Activated CD4-positive, alpha-beta T cell treated with anti-CD3 and anti-CD28 coated beads, Interleukin-2, Interleukin-4, amounts not matched to agents 100 ng/mL and 50 ng/mL, durations not matched to agents 16 hours and 8 hours (primary cell): Measurements from ENCODE around the gene CPEB2.
A peak's percentile ranks its signal among the peaks of the same experiment; 100 is the strongest.
"Not testable (repeated sequence)": the region's sequence is repeated elsewhere in the genome, so short reads cannot be mapped to it uniquely, and the experiment has no call there.

Experiments used
- DNase-seq: peaks from one replicate; pipeline ENCODE4 v3.0.0-alpha.2; 2020; ENCODE audit warnings: low spot score

Gene CPEB2

DNA sequence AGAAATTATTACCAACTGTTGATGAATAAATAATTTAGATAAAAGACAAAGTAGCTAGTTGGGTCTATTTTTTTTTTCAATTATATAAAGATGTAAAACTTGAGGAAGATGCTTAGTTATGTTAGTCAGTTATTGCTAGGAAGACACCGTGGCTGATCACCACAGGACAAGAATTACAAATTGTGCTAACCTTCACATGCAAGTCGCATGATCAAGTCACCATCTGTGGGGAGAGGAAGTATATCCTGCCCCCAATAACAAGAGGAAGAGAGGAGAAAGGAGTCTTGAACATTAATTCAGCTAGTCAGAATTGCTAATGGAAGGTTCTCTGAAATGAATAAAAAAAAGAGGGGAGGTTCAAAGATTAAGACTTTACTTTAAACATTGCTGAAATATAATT, 52.3 kb downstream of the CPEB2 start:
- no peak for DNase-seq

DNA sequence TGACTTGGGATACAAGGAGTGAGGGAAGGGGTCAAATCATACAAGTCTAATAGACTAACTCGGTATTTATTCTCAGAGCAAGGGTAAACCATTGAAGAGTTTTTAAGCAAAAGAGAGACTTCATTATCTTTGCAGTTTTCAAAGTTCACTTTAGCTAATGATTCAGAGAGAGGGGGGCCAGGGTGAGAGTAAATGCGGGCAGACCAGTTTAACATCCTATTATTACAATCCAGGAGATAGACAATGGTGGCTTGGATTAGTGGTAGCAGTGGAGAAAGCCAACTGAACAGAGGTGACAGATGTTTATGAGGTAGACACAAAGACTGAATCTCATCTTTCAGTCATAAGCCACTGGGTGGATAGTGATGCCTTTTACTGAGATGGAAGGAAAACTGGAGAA, 57.9 kb downstream of the CPEB2 start:
- DNase-seq: no peak

DNA sequence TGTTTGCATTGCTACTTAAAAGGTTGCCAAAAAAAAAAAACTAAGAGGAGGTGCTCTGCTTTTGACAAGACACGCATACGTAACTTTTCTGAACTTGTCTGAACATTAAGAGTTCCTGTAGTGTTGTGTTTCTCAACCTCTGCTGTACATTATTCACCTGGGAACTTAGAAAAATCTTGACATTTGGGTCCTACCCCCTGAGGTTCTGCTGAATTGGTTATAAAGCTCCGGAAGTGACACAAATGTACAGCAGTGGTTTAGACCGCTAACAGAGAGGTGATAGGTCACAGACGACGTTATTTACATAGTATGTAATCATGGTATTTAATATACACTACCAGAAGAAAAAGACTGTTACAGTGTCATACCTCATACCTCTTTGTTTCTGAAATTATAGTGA, 61.1 kb downstream of the CPEB2 start:
- DNase-seq: no peak

GRCh38 chr4:15065516-15065915, 63.2 kb downstream of the CPEB2 start:
- no peak for DNase-seq

- DNase-seq: no peak
Observed at GRCh38 chr4:15066140-15066539, 63.9 kb downstream of the CPEB2 start.

GRCh38 chr4:15068298-15068697, 66.0 kb downstream of the CPEB2 start:
- no peak for DNase-seq

DNA sequence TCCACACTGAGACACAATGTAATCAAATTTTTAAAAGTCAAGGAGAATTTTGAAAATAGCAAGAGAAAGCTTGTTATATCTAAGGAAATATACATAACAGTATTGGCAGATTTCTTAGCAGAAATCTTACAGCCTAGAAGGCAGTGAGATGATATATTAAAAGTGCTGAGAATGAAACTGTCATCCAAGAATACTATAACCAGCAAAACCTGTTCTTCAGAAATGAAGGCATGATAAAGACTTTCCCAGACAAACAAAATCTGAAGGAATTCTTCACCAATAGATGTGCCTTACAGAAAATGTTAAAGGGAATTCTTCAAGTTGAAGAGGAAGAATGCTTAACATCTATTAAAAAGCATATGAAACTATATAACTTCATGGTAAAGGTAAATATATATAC, 73.6 kb downstream of the CPEB2 start:
- DNase-seq: no peak

DNA sequence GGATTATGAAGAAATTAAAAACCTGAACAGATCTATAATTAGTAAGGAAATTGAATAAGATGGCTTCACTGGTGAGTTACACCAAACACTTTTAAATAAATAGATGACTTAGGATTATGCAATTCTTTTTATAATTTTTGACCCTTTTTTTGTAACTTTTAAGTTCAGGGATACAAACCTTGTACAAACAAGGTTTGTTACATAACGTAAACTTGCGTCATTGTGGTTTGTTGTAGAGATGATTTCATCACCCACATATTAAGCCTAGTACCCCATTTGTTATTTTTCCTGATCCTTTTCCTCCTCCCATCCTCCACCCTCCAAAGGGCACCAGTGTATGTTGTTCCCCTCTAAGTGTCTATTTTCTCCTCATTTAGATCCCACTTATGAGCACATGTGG, 75.7 kb downstream of the CPEB2 start:
- DNase-seq: no peak

- DNase-seq: no peak
Observed at GRCh38 chr4:15078682-15079642, 76.7 kb downstream of the CPEB2 start.

DNA sequence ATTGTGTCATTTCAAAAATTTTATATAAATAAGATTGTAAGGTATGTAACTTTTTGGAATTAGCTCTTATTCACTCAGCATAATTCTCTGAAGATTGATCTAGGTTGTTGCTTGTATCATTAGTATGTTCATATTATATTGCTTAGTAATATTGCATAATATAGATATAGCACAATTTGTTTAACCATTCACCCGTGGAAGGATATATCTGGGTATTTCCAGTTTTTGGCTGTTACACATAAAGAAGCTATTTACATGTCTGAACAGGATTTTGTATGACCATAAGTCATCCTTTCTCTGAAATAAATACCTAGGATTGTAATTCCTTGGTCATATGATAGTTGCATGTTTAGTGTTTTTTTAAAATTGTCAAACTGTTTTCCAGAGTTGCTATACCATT, 82.5 kb downstream of the CPEB2 start:
- DNase-seq: no peak

DNA sequence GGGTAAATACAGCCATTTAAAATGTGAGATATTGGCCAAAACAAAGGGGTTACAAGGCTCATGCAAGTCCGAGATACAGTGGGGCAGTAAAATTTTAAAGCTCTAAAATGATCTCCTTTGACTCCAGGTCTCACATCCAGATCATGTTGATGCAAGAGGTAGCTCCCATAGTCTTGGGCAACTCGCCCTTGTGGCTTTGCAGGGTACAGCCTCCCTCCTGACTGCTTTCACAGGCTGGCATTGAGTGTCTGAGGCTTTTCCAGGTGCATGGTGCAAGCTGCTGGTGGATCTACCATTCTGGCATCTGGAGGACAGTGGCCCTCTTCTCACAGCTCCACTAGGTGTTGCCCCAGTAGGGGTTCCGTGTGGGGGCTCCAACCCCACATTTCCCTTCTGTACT, 83.5 kb downstream of the CPEB2 start:
- DNase-seq: not testable (repeated sequence)

- not testable (repeated sequence) for DNase-seq
Observed at GRCh38 chr4:15086259-15086658, 84.0 kb downstream of the CPEB2 start.

DNA sequence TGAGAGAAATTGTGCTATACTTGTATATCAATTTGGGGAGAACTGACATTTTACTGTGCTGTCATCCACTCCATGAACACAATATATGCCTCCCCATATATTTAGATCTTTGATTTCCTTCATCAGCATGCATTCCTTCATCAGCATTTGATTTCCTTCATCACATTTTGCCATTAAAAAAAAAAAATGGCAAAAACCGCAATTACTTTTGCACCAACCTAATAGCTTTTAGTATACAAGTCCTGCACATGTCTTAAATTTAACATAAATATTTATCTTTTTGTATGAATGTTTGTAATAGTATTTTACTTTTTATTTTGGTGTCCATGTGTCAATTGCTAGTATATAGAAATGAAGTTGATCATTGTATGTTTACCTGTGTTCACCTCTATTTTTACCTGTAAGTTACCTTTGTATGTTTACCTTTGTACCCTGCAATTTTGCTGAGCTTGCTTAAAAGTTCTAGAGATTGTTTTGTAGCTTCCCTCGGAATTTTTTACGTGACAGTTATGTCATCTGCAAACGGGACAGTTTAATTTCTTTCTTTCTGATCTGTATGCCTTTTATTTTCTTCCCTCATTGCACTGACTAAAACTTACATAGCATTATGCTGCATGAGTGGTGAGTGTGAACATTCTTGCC, 86.2 kb downstream of the CPEB2 start:
- no peak for DNase-seq

DNA sequence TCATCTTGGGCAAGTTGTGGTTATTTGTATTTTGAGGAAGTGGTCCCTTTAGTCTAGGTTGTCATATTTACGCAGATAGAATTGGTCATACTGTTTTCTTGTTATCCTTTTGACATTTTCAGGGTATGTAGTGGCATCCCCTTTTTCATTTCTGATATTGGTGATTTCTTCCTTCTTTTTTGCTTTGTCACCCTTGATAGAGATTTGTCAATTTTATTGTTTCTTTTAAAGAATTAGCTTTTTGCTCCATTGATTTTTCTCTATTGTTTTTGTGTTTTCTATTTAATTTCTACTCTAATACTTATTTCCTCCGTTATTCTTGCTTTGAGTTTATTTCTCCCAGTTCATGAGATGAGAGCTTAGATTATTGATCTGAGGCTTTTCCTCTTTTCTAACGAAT, 87.7 kb downstream of the CPEB2 start:
- DNase-seq: no peak

DNA sequence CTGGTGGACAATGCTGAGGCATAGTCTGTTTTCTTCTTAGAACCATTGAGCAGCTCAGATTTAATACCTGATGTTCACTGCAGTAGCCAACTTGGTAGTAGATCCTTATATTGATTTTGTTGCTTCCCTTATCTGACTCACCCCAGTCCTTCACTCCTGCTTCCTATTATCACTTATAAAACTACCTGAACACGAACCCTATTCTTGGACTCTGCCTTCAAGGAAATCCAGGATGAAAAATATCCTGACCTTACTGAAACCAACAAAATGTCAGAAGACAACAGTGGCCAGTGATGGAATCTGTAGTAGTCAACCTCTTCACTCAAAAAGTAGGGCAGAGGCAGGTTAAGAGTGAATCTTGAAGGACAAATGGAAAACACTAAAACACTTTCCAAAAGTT, 98.1 kb downstream of the CPEB2 start:
- DNase-seq: no peak

DNA sequence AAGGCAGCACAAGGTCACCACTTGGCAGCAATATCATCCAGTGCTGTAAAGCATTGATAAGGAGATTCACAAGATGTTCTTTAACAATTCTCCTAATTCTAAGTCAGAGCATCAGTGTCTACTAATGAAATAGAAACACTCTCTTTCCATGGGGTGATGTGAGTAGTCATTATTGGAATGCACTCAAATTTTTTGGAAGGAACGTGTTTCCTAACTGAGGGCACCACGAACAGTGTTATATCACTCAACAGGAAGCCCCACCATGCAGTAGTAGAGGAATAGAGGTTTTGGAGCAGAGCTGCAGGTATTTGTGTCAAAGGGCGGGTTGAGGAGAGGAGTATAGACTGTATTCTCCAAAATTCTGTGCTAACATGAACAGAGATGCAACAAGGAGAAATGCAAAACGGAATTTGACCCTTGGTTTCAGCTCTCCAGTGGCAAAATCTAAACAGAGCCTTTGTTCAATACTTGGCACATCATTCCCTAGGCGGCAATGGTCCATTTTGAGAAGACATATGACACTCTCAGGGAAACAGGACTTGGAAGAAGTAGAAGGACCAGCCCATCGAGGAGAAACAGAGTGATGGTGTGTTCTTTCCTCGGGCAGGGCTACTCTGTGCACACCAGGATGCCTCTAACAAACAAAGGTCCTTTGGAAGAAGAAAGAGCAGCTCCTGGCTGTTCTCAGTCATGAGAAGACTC, 98.9 kb downstream of the CPEB2 start:
- DNase-seq: no peak

GRCh38 chr4:15104825-15105224, 102.5 kb downstream of the CPEB2 start:
- no peak for DNase-seq

DNA sequence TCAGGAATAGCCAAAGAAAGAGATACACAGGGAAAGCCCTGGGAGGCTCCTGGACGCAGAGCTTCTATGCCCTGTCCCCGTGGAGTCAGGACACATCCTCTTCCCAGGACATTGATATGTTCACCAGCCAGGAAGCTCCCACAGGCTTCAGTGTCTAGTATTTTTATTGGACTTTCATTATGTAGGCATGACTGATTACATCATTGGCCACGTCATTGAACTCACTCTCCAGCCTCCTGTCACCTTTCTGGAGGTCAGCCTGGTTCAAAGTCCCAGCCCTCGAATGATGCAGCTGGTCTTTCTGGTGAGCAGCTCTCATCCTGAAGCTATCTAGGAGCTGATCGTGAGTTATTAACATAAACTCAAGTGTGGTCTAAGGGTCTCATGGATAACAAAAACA, 104.1 kb downstream of the CPEB2 start:
- no peak for DNase-seq

DNA sequence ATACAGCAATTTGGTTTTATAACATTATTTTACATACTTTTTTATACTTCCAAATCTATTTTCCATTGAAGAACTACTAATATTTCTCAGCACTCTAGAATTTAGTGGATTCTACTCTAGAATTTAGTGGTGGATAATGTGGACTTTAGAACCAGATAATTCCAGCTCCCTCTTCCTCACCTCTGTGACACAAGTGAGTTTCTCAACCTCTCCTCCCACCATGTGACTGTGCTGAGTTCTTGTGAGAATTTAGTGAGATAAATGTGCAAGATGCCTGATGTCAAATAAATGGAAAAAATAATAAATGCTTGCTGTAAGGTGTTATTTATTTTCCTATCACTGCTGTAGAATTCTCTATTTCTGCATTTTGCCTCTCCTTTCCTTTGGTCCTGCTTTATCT, 107.3 kb downstream of the CPEB2 start:
- DNase-seq: no peak

GRCh38 chr4:15110120-15110571, 107.9 kb downstream of the CPEB2 start:
- no peak for DNase-seq

- DNase-seq: no peak
Observed at GRCh38 chr4:15116509-15117079, 114.3 kb downstream of the CPEB2 start.

DNA sequence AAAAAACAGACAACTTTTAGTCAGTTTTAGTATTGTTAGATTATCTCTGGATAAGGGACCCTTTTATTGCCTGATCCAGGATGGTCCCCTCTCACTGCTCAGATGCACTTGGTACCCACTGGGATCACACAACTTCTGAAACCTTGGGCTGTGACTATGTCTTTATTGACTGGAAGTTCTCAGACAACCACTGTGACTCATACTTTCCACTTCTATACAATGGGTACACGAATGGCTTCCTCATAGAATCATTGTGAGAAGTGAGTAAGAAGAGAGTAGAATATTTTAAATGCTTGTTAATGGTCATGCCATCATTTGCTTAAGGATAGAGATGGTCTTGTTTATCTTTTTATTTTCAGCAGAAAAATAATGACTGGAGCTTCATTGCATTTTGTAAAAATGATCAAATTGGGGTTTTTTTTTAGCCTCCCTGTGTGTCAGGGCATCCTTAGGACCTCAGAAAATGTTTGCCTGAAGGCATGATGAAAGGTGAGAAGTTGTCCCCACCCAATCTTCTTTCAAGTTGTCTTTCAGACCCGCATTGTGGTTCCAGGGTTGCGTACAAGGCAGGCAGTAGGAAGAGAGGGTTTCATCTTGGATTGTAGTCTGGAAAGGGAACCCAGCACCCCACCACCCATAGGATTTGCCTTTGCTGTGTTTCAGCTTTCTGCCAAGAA, 115.1 kb downstream of the CPEB2 start:
- peak; percentile 67 for DNase-seq
